SJCRH30 (cell line): ENCODE measurements around the gene GAGE12H. TPM values are rescaled to one million over a fixed set of nuclear protein-coding genes. Genes with fewer than 3 reads are reported as not detected.
"Not testable (repeated sequence)": the region's sequence is repeated elsewhere in the genome, so short reads cannot be mapped to it uniquely, and the experiment has no call there.

ENCODE experiments used
- DNase-seq, 2 experiments: peaks; one replicate each; pipeline ENCODE4 v3.0.0-alpha.2; 2015 to 2020
- H3K27ac ChIP-seq: fragments of 250-450 bp; sonication (Bioruptor Pico); 2 replicates; pipeline ENCODE4 v1.5.1; 2020; ENCODE audit warnings: mild to moderate bottlenecking, moderate library complexity
- H3K27me3 ChIP-seq: fragments of 250-450 bp; sonication (Bioruptor Pico); 2 replicates; pipeline ENCODE4 v1.5.1; 2020; ENCODE audit warnings: mild to moderate bottlenecking, moderate library complexity
- H3K36me3 ChIP-seq: fragments of 250-450 bp; sonication (Bioruptor Pico); 2 replicates; pipeline ENCODE4 v1.5.1; 2020; ENCODE audit warnings: mild to moderate bottlenecking, moderate library complexity
- H3K4me1 ChIP-seq: fragments of 250-450 bp; sonication (Bioruptor Pico); 2 replicates; pipeline ENCODE4 v1.5.1; 2020; ENCODE audit warnings: mild to moderate bottlenecking, moderate library complexity
- H3K4me3 ChIP-seq: fragments of 250-450 bp; sonication (Bioruptor Pico); 2 replicates; pipeline ENCODE4 v1.5.1; 2020; ENCODE audit warnings: mild to moderate bottlenecking, moderate library complexity
- H3K9me3 ChIP-seq: fragments of 250-450 bp; sonication (Bioruptor Pico); replicated peaks from 2 replicates; pipeline ENCODE4 v1.5.1; 2020; ENCODE audit warnings: mild to moderate bottlenecking, moderate library complexity
- total RNA-seq: library from RNA; depleted of rRNA; stranded (reverse); fragments of >200 nt; shearing (Covaris generic); gene quantifications from 2 replicates; pipeline ENCODE4 v1.2.3, GENCODE V29; 2014; rRNA removed

Gene GAGE12H, protein sequence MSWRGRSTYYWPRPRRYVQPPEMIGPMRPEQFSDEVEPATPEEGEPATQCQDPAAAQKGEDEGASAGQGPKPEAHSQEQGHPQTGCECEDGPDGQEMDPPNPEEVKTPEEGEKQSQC
- not detected in 2 replicates for total RNA-seq

GRCh38 chrX:49579649-49580048 lies at the start of gene GAGE12H:
TSS of gene GAGE12H (plus strand) at chrX:49579949. CDS start at chrX:49581104, 1,155 bp downstream.
- H3K27ac ChIP-seq, H3K36me3 ChIP-seq, DNase-seq, H3K9me3 ChIP-seq, H3K4me3 ChIP-seq, H3K27me3 ChIP-seq, H3K4me1 ChIP-seq: not testable (repeated sequence)

DNA sequence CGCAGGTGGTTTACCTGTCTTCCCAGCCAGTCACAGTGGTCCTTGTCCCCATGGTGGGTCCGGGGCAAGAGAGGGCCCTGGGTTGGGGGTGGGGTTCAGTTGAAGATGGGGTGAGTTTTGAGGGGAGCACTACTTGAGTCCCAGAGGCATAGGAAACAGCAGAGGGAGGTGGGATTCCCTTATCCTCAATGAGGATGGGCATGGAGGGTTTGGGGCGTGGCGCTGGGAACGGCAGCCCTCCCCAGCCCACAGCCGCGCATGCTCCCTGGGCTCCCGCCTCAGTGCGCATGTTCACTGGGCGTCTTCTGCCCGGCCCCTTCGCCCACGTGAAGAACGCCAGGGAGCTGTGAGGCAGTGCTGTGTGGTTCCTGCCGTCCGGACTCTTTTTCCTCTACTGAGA lies 47.9 kb upstream of the GAGE12H start, which contains the start of gene GAGE12C:
Gene GAGE12C (plus strand): TSS at position 301 of the 400 bp plus-strand sequence. CDS start 1,155 bp downstream, outside the sequence.
- DNase-seq, H3K36me3 ChIP-seq, H3K4me3 ChIP-seq, H3K27ac ChIP-seq, H3K4me1 ChIP-seq, H3K9me3 ChIP-seq, H3K27me3 ChIP-seq: not testable (repeated sequence)

DNA sequence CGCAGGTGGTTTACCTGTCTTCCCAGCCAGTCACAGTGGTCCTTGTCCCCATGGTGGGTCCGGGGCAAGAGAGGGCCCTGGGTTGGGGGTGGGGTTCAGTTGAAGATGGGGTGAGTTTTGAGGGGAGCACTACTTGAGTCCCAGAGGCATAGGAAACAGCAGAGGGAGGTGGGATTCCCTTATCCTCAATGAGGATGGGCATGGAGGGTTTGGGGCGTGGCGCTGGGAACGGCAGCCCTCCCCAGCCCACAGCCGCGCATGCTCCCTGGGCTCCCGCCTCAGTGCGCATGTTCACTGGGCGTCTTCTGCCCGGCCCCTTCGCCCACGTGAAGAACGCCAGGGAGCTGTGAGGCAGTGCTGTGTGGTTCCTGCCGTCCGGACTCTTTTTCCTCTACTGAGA lies 38.3 kb upstream of the GAGE12H start, which contains the start of gene GAGE12D:
Gene GAGE12D (plus strand): TSS at position 301 of the 400 bp plus-strand sequence. CDS start 1,155 bp downstream, outside the sequence.
- not testable (repeated sequence) for H3K4me1 ChIP-seq, DNase-seq

GRCh38 chrX:49550989-49551388 lies 28.8 kb upstream of the GAGE12H start, which contains the start of gene GAGE12E:
TSS of gene GAGE12E (plus strand) at chrX:49551289. CDS start at chrX:49552444, 1,155 bp downstream.
- not testable (repeated sequence) for H3K4me1 ChIP-seq, H3K27me3 ChIP-seq, DNase-seq, H3K4me3 ChIP-seq, H3K36me3 ChIP-seq, H3K27ac ChIP-seq, H3K9me3 ChIP-seq

More for the DNA sequence above, 38.3 kb upstream of the GAGE12H start, which contains the start of gene GAGE12D:
- not testable (repeated sequence) for H3K4me3 ChIP-seq, H3K27me3 ChIP-seq, H3K27ac ChIP-seq, H3K36me3 ChIP-seq, H3K9me3 ChIP-seq

GRCh38 chrX:49560542-49560941 lies 19.2 kb upstream of the GAGE12H start, which contains the start of gene GAGE12F:
TSS of gene GAGE12F (plus strand) at chrX:49560842. CDS start at chrX:49561997, 1,155 bp downstream.
- H3K36me3 ChIP-seq, H3K4me3 ChIP-seq, H3K27ac ChIP-seq, H3K9me3 ChIP-seq, DNase-seq, H3K4me1 ChIP-seq, H3K27me3 ChIP-seq: not testable (repeated sequence)

- not testable (repeated sequence) for H3K4me3 ChIP-seq, DNase-seq, H3K4me1 ChIP-seq, H3K27ac ChIP-seq, H3K9me3 ChIP-seq, H3K27me3 ChIP-seq, H3K36me3 ChIP-seq
These were observed 11.0 kb upstream of the GAGE12H start for GRCh38 chrX:49568728-49569127.

GRCh38 chrX:49569152-49569551 lies 10.6 kb upstream of the GAGE12H start:
- DNase-seq, H3K36me3 ChIP-seq, H3K27me3 ChIP-seq, H3K4me3 ChIP-seq, H3K4me1 ChIP-seq, H3K9me3 ChIP-seq, H3K27ac ChIP-seq: not testable (repeated sequence)

- not testable (repeated sequence) for DNase-seq, H3K27ac ChIP-seq, H3K9me3 ChIP-seq, H3K4me3 ChIP-seq, H3K36me3 ChIP-seq, H3K27me3 ChIP-seq, H3K4me1 ChIP-seq
These were observed 9.6 kb upstream of the GAGE12H start, which contains the start of gene GAGE12G for GRCh38 chrX:49570100-49570499. TSS of gene GAGE12G (plus strand) at chrX:49570400. CDS start at chrX:49571555, 1,155 bp downstream.

- H3K27ac ChIP-seq, H3K4me1 ChIP-seq, H3K27me3 ChIP-seq, H3K4me3 ChIP-seq, DNase-seq, H3K36me3 ChIP-seq, H3K9me3 ChIP-seq: not testable (repeated sequence)
These were observed 9.4 kb downstream of the GAGE12H start, which contains the start of gene GAGE2A for GRCh38 chrX:49589196-49589595. TSS of gene GAGE2A (plus strand) at chrX:49589496. CDS start at chrX:49590651, 1,155 bp downstream.

DNA sequence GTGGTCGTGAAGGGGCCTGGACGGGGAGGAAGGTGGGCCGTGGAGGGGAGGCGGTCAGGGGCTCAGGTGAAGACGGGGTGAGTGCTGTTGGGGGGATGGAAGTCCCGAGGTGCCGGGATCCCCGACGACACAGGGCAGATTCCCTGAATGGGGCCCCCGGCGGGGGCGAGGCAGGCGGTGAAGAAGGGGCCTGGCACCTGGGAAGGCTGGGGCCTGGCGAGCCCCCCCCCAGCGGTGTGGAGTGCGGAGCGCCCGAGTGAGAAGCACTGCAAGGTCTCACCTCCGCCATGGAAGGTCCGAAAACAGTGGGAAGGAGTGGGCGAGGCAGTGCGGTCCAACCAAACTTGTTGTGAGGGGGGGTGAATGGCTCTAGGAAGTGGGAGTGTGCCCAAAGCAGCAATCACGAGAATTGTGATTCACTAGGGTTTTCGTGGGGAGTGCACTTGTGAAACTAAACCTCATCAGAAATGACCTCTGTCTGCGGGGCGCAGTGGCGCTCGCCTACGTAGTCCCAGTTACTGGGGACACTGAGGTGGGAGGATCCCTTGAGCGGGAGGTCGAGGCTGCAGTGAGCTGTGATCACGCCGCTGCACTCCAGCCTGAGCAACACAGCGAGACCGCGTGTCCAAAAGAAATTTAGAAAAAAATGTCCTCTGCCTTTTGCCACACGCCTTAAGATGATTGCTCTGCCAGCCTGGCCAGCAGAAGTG lies 10.2 kb downstream of the GAGE12H start:
- not testable (repeated sequence) for H3K4me1 ChIP-seq, H3K36me3 ChIP-seq, H3K9me3 ChIP-seq, H3K27me3 ChIP-seq, DNase-seq, H3K4me3 ChIP-seq, H3K27ac ChIP-seq

DNA sequence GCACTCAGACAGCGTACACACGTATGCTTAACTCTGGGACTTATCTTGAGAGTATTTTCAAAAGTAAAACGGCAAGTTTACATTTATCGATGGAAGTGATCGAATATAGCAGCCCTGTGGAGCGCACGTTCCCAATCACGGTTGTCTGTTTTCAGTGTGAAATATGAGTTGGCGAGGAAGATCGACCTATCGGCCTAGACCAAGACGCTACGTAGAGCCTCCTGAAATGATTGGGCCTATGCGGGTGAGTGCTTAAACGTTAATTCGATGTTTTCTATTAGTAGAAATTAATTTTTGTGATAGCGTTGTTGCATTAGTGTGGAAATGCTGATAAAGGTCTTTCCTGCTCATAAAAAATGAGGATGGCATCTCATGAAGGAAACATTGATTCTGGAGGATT lies 10.7 kb downstream of the GAGE12H start:
- H3K4me1 ChIP-seq, H3K4me3 ChIP-seq, H3K27ac ChIP-seq, H3K9me3 ChIP-seq, H3K27me3 ChIP-seq, DNase-seq, H3K36me3 ChIP-seq: not testable (repeated sequence)

- H3K9me3 ChIP-seq, DNase-seq, H3K4me3 ChIP-seq, H3K4me1 ChIP-seq, H3K27ac ChIP-seq, H3K27me3 ChIP-seq, H3K36me3 ChIP-seq: not testable (repeated sequence)
These were observed 19.0 kb downstream of the GAGE12H start, which contains the start of gene GAGE1 for GRCh38 chrX:49598720-49599119. TSS of gene GAGE1 (plus strand) at chrX:49599020. CDS start at chrX:49600175, 1,155 bp downstream.

DNA sequence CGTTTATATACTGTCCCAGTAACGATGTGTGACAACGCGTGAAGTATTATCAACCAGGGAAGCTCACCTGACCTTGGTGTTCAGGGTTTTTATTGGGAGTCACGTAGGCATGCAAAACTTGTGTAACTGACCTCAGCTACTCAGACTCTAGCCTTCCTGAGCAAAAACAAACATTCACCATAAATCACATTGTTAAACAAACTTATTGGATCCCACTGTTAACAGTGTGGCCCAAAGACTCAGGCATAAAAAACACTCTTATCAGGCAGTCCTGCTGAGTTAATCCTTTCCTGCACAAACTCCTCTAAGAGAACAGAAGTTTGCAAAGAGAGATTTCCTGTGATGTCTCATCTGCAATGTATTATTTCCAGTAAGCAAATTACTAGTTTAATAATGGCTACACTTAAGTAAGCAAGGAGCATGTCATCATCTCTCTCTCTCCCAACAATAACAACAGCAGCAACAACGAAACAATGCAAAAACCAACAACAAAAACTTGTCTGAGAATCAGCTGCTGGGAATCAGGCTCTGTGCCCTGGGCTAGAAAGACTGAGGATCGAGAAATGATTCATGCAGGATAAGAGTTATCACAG lies 31.1 kb downstream of the GAGE12H start:
- H3K9me3 ChIP-seq, result no peaks in the 10 kb centered on the region
- H3K4me3 ChIP-seq, result no peak overlapping the region
- H3K27me3 ChIP-seq, result no peaks in the 10 kb centered on the region
- no peak overlapping the region for H3K27ac ChIP-seq
- DNase-seq, result no peak
- no peaks in the 10 kb centered on the region for H3K36me3 ChIP-seq
- no peaks in the 10 kb centered on the region for H3K4me1 ChIP-seq

- no peaks in the 10 kb centered on the region for H3K27me3 ChIP-seq
- no peak overlapping the region for H3K27ac ChIP-seq
- H3K9me3 ChIP-seq, result no peaks in the 10 kb centered on the region
- no peak overlapping the region for H3K4me3 ChIP-seq
- DNase-seq, result no peak
- no peaks in the 10 kb centered on the region for H3K4me1 ChIP-seq
- no peaks in the 10 kb centered on the region for H3K36me3 ChIP-seq
These were observed 38.8 kb downstream of the GAGE12H start for GRCh38 chrX:49618574-49618973.
